Activated CD4-positive, alpha-beta T cell treated with anti-CD3 and anti-CD28 coated beads for 24 hours (primary cell): ENCODE data around the gene LRRC8A.
"Not testable (repeated sequence)": the region's sequence is repeated elsewhere in the genome, so short reads cannot be mapped to it uniquely, and the experiment has no call there.

Source experiments
- DNase-seq, 2 donors: peaks; one replicate each; pipeline ENCODE4 v3.0.0-alpha.2; 2020; ENCODE audit warnings: low read depth in 2 of 2

The LRRC8A gene

GRCh38 chr9:128961403-128961802 lies 79.5 kb downstream of the LRRC8A start:
- DNase-seq = not testable (repeated sequence)
